Measurements from ENCODE around the gene PRDX6. TPM values are rescaled to one million over a fixed set of nuclear protein-coding genes. Genes with fewer than 3 reads are reported as not detected.

PRDX6 gene
- total RNA-seq, 1 experiment from 2014 or later: 533 TPM

DNA sequence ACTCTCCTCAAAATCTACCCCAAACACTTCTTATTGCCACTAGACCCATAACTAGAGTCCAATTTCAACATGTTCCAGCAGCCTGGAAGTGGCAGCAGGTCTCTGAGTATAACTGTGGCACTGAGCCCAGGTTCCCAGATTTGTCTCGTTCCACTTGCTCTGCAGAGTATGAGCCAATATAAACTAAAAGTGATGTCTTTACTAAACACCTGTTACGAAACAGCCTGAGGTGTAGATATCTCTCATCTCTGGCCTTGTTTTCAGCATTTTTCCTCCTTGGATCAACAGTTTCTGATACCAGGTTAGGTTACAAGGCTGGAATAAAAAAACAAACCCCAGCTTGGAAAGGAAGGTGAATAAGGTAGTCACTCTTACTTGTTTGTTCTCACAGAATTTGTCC, 25.2 kb upstream of the PRDX6 start:
- H3K36me3 Mint-ChIP-seq (ENCODE audit: insufficient read depth in 1 of 3, low read depth in 3 of 3): peaks cover 12 to 22% (median 20%) of the 10 kb centered on the region in 3 experiments
- no CpG with 5 or more reads among the region's 2 CpGs for WGBS (ENCODE audit: extremely low coverage, insufficient read length, low lambda C conversion rate)
- TF ChIP-seq, protein P1, sequence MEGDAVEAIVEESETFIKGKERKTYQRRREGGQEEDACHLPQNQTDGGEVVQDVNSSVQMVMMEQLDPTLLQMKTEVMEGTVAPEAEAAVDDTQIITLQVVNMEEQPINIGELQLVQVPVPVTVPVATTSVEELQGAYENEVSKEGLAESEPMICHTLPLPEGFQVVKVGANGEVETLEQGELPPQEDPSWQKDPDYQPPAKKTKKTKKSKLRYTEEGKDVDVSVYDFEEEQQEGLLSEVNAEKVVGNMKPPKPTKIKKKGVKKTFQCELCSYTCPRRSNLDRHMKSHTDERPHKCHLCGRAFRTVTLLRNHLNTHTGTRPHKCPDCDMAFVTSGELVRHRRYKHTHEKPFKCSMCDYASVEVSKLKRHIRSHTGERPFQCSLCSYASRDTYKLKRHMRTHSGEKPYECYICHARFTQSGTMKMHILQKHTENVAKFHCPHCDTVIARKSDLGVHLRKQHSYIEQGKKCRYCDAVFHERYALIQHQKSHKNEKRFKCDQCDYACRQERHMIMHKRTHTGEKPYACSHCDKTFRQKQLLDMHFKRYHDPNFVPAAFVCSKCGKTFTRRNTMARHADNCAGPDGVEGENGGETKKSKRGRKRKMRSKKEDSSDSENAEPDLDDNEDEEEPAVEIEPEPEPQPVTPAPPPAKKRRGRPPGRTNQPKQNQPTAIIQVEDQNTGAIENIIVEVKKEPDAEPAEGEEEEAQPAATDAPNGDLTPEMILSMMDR (conservative IDR thresholded peaks at IDR 0.05): no peak

More for the DNA sequence above, 25.2 kb upstream of the PRDX6 start:
- Histone ChIP-seq H3K79me1 (ENCODE audit: insufficient read depth, low read depth, low read length, poor library complexity, severe bottlenecking) (no peaks in the 10 kb centered on the region), H3T11ph (ENCODE audit: low read length) (no peak overlapping the region), H2BK5ac (ENCODE audit: insufficient read length, low read length) (no peak overlapping the region), H2BK12ac (ENCODE audit: insufficient read length, low read depth, low read length) (no peak overlapping the region), H2BK15ac (ENCODE audit: low read depth, low read length) (no peak overlapping the region), H3K79me2 (ENCODE audit: insufficient read depth, low read length) (no peaks in the 10 kb centered on the region), H3K9me3 (ENCODE audit: control insufficient read depth, low read depth, low read length) (no peaks in the 10 kb centered on the region), H3K4me2 (ENCODE audit: insufficient read depth, insufficient read length, low read length) (no peak overlapping the region), H3K27me3 (ENCODE audit: insufficient read depth, low read length) (no peaks in the 10 kb centered on the region), H3K56ac (ENCODE audit: insufficient read length, low read depth, low read length) (no peak overlapping the region), H3K18ac (ENCODE audit: insufficient read length, low read depth, low read length) (no peak overlapping the region), H2BK20ac (ENCODE audit: low read depth, low read length, poor library complexity, severe bottlenecking) (no peak overlapping the region), H3K4me1 (ENCODE audit: insufficient read depth, low read length) (no peaks in the 10 kb centered on the region), H3K14ac (ENCODE audit: insufficient read depth, low read length) (no peak overlapping the region), H2AK5ac (ENCODE audit: insufficient read length, low read length) (no peak overlapping the region), H3K23ac (ENCODE audit: insufficient read length, low read depth, low read length) (no peak overlapping the region), H2AFZ (ENCODE audit: low read length) (no peak overlapping the region), H3K4ac (ENCODE audit: low read depth, low read length) (no peak overlapping the region), H2BK120ac (ENCODE audit: low read depth, low read length, poor library complexity, severe bottlenecking) (no peak overlapping the region), H4K5ac (ENCODE audit: insufficient read length, low read depth, low read length) (no peak overlapping the region), H3K27ac (ENCODE audit: insufficient read length, low read depth, low read length) (no peak overlapping the region), H3K23me2 (ENCODE audit: insufficient read length, low read depth, low read length, poor library complexity, severe bottlenecking) (no peaks in the 10 kb centered on the region), H4K91ac (ENCODE audit: insufficient read length, low read depth, low read length) (no peak overlapping the region), H3K9ac (ENCODE audit: extremely low read depth, insufficient read length, low read length) (no peak overlapping the region), H4K20me1 (ENCODE audit: control insufficient read depth, insufficient read depth, insufficient read length) (no peaks in the 10 kb centered on the region), H4K8ac (replicated peaks; ENCODE audit: insufficient read length, low read depth, low read length) (no peak overlapping the region)
- no peaks in the 10 kb centered on the region for H3K27me3 Mint-ChIP-seq (ENCODE audit: low read depth)
- H3K4me3 Mint-ChIP-seq: no peak overlapping the region
- peaks cover 13% of the 10 kb centered on the region in 2 experiments for H3K9me3 Mint-ChIP-seq
- DNase-seq: no peak
- H3K4me1 Mint-ChIP-seq: peaks cover 18 to 61% of the 10 kb centered on the region in 2 experiments
- peak overlapping the region in 1 of 3 experiments; percentile 76; a peak in 2 of 7 replicates for H3K27ac Mint-ChIP-seq
